Esophagus muscularis mucosa (tissue), 4 donors: Measurements from ENCODE around the gene MEF2D. TPM values are rescaled to one million over a fixed set of nuclear protein-coding genes. Genes with fewer than 3 reads are reported as not detected.
A peak's percentile ranks its signal among the peaks of the same experiment; 100 is the strongest.

Source experiments
- DNase-seq: peaks from one replicate; pipeline ENCODE4 v3.0.0-alpha.2; 2017; ENCODE audit errors: extremely low spot score
- H3K27ac ChIP-seq, 4 donors: fragments of 200-600 bp; sonication (generic); replicated peaks in 1 of 4; 1 replicate in 3 of 4; 2 replicates in 1 of 4; pipeline ENCODE4 v1.5.1; 2016 to 2019; ENCODE audit warnings: mild to moderate bottlenecking in 1 of 4
- H3K27me3 ChIP-seq, 4 donors: fragments of 200-600 bp; sonication (generic); one replicate each; pipeline versions ENCODE4 v1.5.1 to v1.6.0; 2016 to 2019
- H3K36me3 ChIP-seq, 4 donors: fragments of 200-600 bp; sonication (generic); one replicate each; pipeline ENCODE4 v1.5.1; 2016 to 2019
- H3K4me1 ChIP-seq, 4 donors: fragments of 200-600 bp; sonication (generic); one replicate each; pipeline ENCODE4 v1.5.1; 2016 to 2019
- H3K4me3 ChIP-seq, 4 donors: fragments of 200-600 bp; sonication (generic); 1 replicate in 2 of 4; 2 replicates in 2 of 4; pipeline ENCODE4 v1.5.1; 2016 to 2019; ENCODE audit warnings: mild to moderate bottlenecking in 4 of 4, moderate library complexity in 1 of 4
- H3K9me3 ChIP-seq, 4 donors: fragments of 200-600 bp; sonication (generic); 1 replicate in 3 of 4; 2 replicates in 1 of 4; pipeline ENCODE4 v1.5.1; 2016 to 2019
- CTCF ChIP-seq, 3 experiments: fragments of 200-600 bp in 2 of 3; fragments of 450-650 bp in 1 of 3; sonication (generic) in 2 of 3; IDR thresholded peaks; one replicate each; pipeline ENCODE4 v1.5.1; 2017 to 2019; ENCODE audit warnings: antibody characterized with exemption in 3 of 3, mild to moderate bottlenecking in 2 of 3, moderate library complexity in 1 of 3
- EP300 ChIP-seq: sonication (generic); formaldehyde crosslinking; IDR thresholded peaks from one replicate; pipeline ENCODE4 v1.6.1; 2017; ENCODE audit warnings: antibody characterized with exemption
- POLR2A ChIP-seq: fragments of 450-650 bp; IDR thresholded peaks from one replicate; pipeline ENCODE4 v1.6.1; 2017; ENCODE audit warnings: antibody characterized with exemption, moderate library complexity, mild to moderate bottlenecking, low read depth
- POLR2AphosphoS5 ChIP-seq, 2 donors: sonication (generic); formaldehyde crosslinking; IDR thresholded peaks; one replicate each; pipeline ENCODE4 v1.6.1; 2017; ENCODE audit warnings: antibody characterized with exemption in 2 of 2
- WGBS: methylation state at CpG from one replicate; pipeline ENCODE4 v1.1.5; 2018; 5-methylcytosine and 5-hydroxymethylcytosine counted together
- intact Hi-C: fragments of 100-400 bp; cut with DNase I; formaldehyde crosslinking; loops from one replicate; pipeline ENCODE4 v1.15.1; 2023
- total RNA-seq, 4 donors: library from RNA; depleted of rRNA; stranded (reverse); fragments of >200 nt; gene quantifications; one replicate each; pipeline versions ENCODE4 v1.1.0 to v1.2.1, GENCODE V29; 2016

MEF2D gene
- total RNA-seq, 4 donors from 2014 or later, result 78.0 to 138 (median 115) TPM

- H3K4me3 ChIP-seq, result peak overlapping the region; percentile 92 to 99 (median 98)
- peaks cover 68 to 76% (median 75%) of the 10 kb centered on the region in 4 donors for H3K4me1 ChIP-seq
- intact Hi-C loops, result no loop called here
- peak; percentile 99 for DNase-seq
- no peaks in the 10 kb centered on the region for H3K9me3 ChIP-seq
- no peaks in the 10 kb centered on the region for H3K36me3 ChIP-seq
- no peaks in the 10 kb centered on the region for H3K27me3 ChIP-seq
- H3K27ac ChIP-seq, result peak overlapping the region; percentile 98 to 100 (median 99)
- WGBS, result under 1% methylated on average over 41 of the region's 57 CpGs
- peak; percentile 90 for TF ChIP-seq POLR2A
- TF ChIP-seq EP300, result peak; percentile 37
- peak; percentile 44 to 48 (median 47) for TF ChIP-seq CTCF (IDR thresholded peaks at IDR 0.05)
- TF ChIP-seq POLR2AphosphoS5 (IDR thresholded peaks at IDR 0.05), result peak in 1 of 2 donors; percentile 97
These were observed 375 bp upstream of the MEF2D start for GRCh38 chr1:156500793-156501506.

GRCh38 chr1:156499842-156500542 is 583 bp downstream of the MEF2D start:
- Histone ChIP-seq H3K4me1 (peaks cover 72 to 80% (median 78%) of the 10 kb centered on the region in 4 donors), H3K4me3 (peak overlapping the region; percentile 92 to 99 (median 98)), H3K27me3 (no peaks in the 10 kb centered on the region), H3K27ac (peak overlapping the region; percentile 98 to 100 (median 99)), H3K36me3 (peaks cover 0 to 3% (median under 1%) of the 10 kb centered on the region in 4 donors), H3K9me3 (no peaks in the 10 kb centered on the region)
- no peak for TF ChIP-seq CTCF (IDR thresholded peaks at IDR 0.05)
- no peak for TF ChIP-seq POLR2A
- no peak for TF ChIP-seq POLR2AphosphoS5 (IDR thresholded peaks at IDR 0.05)
- no peak for TF ChIP-seq EP300
- DNase-seq, result no peak
- intact Hi-C loops, result no loop called here
- WGBS, result 0% methylated on average over 10 of the region's 51 CpGs

- intact Hi-C loops, result no loop called here
- DNase-seq, result no peak
- peaks cover 0 to 9% (median 4%) of the 10 kb centered on the region in 4 donors for H3K36me3 ChIP-seq
- WGBS, result 1% methylated on average over 11 of the region's 14 CpGs
- peak overlapping the region; percentile 92 to 99 (median 98) for H3K4me3 ChIP-seq
- H3K27ac ChIP-seq, result peak overlapping the region; percentile 98 to 100 (median 99)
- no peak for TF ChIP-seq POLR2AphosphoS5 (IDR thresholded peaks at IDR 0.05)
- peak; percentile 24 for TF ChIP-seq POLR2A
- H3K9me3 ChIP-seq, result no peaks in the 10 kb centered on the region
- peaks cover 74 to 80% (median 79%) of the 10 kb centered on the region in 4 donors for H3K4me1 ChIP-seq
- H3K27me3 ChIP-seq, result no peaks in the 10 kb centered on the region
These were observed 1.3 kb downstream of the MEF2D start for GRCh38 chr1:156499194-156499841.

GRCh38 chr1:156498432-156499193 is 2.0 kb downstream of the MEF2D start:
- peaks cover 0 to 11% (median 4%) of the 10 kb centered on the region in 4 donors for H3K36me3 ChIP-seq
- peaks cover 74 to 80% (median 79%) of the 10 kb centered on the region in 4 donors for H3K4me1 ChIP-seq
- H3K27ac ChIP-seq, result peak overlapping the region; percentile 98 to 100 (median 99)
- peak overlapping the region; percentile 92 to 99 (median 98) for H3K4me3 ChIP-seq
- WGBS, result 12% methylated on average over 12 of the region's 12 CpGs
- intact Hi-C loops, result no loop called here
- no peaks in the 10 kb centered on the region for H3K9me3 ChIP-seq
- no peak for DNase-seq
- H3K27me3 ChIP-seq, result no peaks in the 10 kb centered on the region
- no peak for TF ChIP-seq EP300
- TF ChIP-seq POLR2AphosphoS5 (IDR thresholded peaks at IDR 0.05), result peak in 1 of 2 donors; percentile 88
- TF ChIP-seq CTCF (IDR thresholded peaks at IDR 0.05), result peak in 1 of 3 experiments; percentile 8
- TF ChIP-seq POLR2A, result peak; percentile 58
